ENCODE data around the gene TBR1. TPM values are rescaled to one million over a fixed set of nuclear protein-coding genes. Genes with fewer than 3 reads are reported as not detected.

TBR1 gene
- total and polyA plus RNA-seq, 2 experiments from 2014 or later, result not detected

DNA sequence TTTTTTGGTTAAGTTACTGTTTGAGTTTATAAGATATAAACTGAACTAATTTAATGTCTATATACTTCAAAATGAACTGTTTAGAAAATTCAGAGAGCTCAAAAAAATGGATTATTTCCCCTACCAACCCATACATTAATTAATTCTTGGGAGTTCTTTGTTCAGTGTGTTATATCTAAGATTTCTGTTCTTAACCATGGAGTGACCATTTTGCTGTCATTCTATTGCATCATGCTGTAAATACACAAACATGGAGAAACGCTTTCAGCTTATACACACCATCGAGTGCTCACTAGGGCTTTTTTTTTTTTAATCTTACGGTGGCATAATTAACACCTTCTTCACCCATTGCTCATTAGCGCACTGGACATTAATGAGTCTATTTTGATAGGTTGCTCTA is 33.4 kb upstream of the TBR1 start:
- H3K4me3 Mint-ChIP-seq, result no peak overlapping the region
- DNase-seq (ENCODE audit: low spot score) (no peak), ATAC-seq (no peak)
- peak overlapping the region; percentile 95 for H3K27ac Mint-ChIP-seq
- H4K20me1 ChIP-seq (replicated peaks; ENCODE audit: insufficient read depth), result no peaks in the 10 kb centered on the region; the same call in 1 of the 2 replicates
- H3K36me3 Mint-ChIP-seq (ENCODE audit: low read depth), result no peaks in the 10 kb centered on the region; the same call in 2 of the 3 replicates
- H3K4me1 Mint-ChIP-seq, result peaks cover 5% of the 10 kb centered on the region; the same call in 2 of the 3 replicates
- H3K27ac ChIP-seq (ENCODE audit: low read depth), result no peak overlapping the region
- no peaks in the 10 kb centered on the region for H3K9me2 ChIP-seq (ENCODE audit: insufficient read depth)
- no peak overlapping the region for H2AFZ ChIP-seq
- H3K4me2 ChIP-seq, result no peak overlapping the region
- no peaks in the 10 kb centered on the region for H3K27me3 Mint-ChIP-seq (ENCODE audit: insufficient read depth, low read depth, poor library complexity)
- no peaks in the 10 kb centered on the region for H3K27me3 ChIP-seq (ENCODE audit: insufficient read depth)
- no peaks in the 10 kb centered on the region for H3F3A ChIP-seq (replicated peaks; ENCODE audit: low read depth)
- H3K4me1 ChIP-seq (ENCODE audit: insufficient read depth), result no peaks in the 10 kb centered on the region
- TF ChIP-seq STAT1 (IDR thresholded peaks at IDR 0.05; ENCODE audit: unreplicated experiment), result no peak
- TF ChIP-seq, protein P1, sequence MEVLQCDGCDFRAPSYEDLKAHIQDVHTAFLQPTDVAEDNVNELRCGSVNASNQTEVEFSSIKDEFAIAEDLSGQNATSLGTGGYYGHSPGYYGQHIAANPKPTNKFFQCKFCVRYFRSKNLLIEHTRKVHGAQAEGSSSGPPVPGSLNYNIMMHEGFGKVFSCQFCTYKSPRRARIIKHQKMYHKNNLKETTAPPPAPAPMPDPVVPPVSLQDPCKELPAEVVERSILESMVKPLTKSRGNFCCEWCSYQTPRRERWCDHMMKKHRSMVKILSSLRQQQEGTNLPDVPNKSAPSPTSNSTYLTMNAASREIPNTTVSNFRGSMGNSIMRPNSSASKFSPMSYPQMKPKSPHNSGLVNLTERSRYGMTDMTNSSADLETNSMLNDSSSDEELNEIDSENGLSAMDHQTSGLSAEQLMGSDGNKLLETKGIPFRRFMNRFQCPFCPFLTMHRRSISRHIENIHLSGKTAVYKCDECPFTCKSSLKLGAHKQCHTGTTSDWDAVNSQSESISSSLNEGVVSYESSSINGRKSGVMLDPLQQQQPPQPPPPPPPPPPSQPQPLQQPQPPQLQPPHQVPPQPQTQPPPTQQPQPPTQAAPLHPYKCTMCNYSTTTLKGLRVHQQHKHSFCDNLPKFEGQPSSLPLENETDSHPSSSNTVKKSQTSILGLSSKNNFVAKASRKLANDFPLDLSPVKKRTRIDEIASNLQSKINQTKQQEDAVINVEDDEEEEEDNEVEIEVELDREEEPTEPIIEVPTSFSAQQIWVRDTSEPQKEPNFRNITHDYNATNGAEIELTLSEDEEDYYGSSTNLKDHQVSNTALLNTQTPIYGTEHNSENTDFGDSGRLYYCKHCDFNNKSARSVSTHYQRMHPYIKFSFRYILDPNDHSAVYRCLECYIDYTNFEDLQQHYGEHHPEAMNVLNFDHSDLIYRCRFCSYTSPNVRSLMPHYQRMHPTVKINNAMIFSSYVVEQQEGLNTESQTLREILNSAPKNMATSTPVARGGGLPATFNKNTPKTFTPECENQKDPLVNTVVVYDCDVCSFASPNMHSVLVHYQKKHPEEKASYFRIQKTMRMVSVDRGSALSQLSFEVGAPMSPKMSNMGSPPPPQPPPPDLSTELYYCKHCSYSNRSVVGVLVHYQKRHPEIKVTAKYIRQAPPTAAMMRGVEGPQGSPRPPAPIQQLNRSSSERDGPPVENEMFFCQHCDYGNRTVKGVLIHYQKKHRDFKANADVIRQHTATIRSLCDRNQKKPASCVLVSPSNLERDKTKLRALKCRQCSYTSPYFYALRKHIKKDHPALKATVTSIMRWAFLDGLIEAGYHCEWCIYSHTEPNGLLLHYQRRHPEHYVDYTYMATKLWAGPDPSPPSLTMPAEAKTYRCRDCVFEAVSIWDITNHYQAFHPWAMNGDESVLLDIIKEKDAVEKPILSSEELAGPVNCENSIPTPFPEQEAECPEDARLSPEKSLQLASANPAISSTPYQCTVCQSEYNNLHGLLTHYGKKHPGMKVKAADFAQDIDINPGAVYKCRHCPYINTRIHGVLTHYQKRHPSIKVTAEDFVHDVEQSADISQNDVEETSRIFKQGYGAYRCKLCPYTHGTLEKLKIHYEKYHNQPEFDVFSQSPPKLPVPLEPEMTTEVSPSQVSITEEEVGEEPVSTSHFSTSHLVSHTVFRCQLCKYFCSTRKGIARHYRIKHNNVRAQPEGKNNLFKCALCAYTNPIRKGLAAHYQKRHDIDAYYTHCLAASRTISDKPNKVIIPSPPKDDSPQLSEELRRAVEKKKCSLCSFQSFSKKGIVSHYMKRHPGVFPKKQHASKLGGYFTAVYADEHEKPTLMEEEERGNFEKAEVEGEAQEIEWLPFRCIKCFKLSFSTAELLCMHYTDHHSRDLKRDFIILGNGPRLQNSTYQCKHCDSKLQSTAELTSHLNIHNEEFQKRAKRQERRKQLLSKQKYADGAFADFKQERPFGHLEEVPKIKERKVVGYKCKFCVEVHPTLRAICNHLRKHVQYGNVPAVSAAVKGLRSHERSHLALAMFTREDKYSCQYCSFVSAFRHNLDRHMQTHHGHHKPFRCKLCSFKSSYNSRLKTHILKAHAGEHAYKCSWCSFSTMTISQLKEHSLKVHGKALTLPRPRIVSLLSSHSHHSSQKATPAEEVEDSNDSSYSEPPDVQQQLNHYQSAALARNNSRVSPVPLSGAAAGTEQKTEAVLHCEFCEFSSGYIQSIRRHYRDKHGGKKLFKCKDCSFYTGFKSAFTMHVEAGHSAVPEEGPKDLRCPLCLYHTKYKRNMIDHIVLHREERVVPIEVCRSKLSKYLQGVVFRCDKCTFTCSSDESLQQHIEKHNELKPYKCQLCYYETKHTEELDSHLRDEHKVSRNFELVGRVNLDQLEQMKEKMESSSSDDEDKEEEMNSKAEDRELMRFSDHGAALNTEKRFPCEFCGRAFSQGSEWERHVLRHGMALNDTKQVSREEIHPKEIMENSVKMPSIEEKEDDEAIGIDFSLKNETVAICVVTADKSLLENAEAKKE (CRISPR knock-in tag; IDR thresholded peaks at IDR 0.05), result no peak
- no peak for TF ChIP-seq JUNB (IDR thresholded peaks at IDR 0.05; ENCODE audit: unreplicated experiment)
- no peak for TF ChIP-seq EZH2phosphoT487 (IDR thresholded peaks at IDR 0.05; ENCODE audit: unreplicated experiment)
- TF ChIP-seq ZNF331 (CRISPR knock-in tag; IDR thresholded peaks at IDR 0.05; ENCODE audit: low read depth), result no peak
- no peak for TF ChIP-seq POLR2AphosphoS5 (IDR thresholded peaks at IDR 0.05; ENCODE audit: low read depth)
- TF ChIP-seq, protein P2, sequence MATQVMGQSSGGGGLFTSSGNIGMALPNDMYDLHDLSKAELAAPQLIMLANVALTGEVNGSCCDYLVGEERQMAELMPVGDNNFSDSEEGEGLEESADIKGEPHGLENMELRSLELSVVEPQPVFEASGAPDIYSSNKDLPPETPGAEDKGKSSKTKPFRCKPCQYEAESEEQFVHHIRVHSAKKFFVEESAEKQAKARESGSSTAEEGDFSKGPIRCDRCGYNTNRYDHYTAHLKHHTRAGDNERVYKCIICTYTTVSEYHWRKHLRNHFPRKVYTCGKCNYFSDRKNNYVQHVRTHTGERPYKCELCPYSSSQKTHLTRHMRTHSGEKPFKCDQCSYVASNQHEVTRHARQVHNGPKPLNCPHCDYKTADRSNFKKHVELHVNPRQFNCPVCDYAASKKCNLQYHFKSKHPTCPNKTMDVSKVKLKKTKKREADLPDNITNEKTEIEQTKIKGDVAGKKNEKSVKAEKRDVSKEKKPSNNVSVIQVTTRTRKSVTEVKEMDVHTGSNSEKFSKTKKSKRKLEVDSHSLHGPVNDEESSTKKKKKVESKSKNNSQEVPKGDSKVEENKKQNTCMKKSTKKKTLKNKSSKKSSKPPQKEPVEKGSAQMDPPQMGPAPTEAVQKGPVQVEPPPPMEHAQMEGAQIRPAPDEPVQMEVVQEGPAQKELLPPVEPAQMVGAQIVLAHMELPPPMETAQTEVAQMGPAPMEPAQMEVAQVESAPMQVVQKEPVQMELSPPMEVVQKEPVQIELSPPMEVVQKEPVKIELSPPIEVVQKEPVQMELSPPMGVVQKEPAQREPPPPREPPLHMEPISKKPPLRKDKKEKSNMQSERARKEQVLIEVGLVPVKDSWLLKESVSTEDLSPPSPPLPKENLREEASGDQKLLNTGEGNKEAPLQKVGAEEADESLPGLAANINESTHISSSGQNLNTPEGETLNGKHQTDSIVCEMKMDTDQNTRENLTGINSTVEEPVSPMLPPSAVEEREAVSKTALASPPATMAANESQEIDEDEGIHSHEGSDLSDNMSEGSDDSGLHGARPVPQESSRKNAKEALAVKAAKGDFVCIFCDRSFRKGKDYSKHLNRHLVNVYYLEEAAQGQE (IDR thresholded peaks at IDR 0.05; ENCODE audit: unreplicated experiment), result no peak
- TF ChIP-seq CREB1 (CRISPR knock-in tag; IDR thresholded peaks at IDR 0.05; ENCODE audit: low read depth), result no peak
- no peak for TF ChIP-seq EZH2 (IDR thresholded peaks at IDR 0.05; ENCODE audit: low read depth, unreplicated experiment)
- TF ChIP-seq ZNF114 (CRISPR knock-in tag; IDR thresholded peaks at IDR 0.05), result no peak
- TF ChIP-seq, protein P3, sequence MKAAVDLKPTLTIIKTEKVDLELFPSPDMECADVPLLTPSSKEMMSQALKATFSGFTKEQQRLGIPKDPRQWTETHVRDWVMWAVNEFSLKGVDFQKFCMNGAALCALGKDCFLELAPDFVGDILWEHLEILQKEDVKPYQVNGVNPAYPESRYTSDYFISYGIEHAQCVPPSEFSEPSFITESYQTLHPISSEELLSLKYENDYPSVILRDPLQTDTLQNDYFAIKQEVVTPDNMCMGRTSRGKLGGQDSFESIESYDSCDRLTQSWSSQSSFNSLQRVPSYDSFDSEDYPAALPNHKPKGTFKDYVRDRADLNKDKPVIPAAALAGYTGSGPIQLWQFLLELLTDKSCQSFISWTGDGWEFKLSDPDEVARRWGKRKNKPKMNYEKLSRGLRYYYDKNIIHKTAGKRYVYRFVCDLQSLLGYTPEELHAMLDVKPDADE (IDR thresholded peaks at IDR 0.05), result no peak
- no peak for TF ChIP-seq NANOG (IDR thresholded peaks at IDR 0.05; ENCODE audit: borderline replicate concordance)
- TF ChIP-seq, protein P4, sequence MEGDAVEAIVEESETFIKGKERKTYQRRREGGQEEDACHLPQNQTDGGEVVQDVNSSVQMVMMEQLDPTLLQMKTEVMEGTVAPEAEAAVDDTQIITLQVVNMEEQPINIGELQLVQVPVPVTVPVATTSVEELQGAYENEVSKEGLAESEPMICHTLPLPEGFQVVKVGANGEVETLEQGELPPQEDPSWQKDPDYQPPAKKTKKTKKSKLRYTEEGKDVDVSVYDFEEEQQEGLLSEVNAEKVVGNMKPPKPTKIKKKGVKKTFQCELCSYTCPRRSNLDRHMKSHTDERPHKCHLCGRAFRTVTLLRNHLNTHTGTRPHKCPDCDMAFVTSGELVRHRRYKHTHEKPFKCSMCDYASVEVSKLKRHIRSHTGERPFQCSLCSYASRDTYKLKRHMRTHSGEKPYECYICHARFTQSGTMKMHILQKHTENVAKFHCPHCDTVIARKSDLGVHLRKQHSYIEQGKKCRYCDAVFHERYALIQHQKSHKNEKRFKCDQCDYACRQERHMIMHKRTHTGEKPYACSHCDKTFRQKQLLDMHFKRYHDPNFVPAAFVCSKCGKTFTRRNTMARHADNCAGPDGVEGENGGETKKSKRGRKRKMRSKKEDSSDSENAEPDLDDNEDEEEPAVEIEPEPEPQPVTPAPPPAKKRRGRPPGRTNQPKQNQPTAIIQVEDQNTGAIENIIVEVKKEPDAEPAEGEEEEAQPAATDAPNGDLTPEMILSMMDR (conservative IDR thresholded peaks at IDR 0.05; ENCODE audit: low read depth in 2 of 2), result no peak
- H3K36me3 ChIP-seq (ENCODE audit: insufficient read depth), result no peaks in the 10 kb centered on the region; the same call in 1 of the 2 replicates
- H3K9me3 Mint-ChIP-seq, result no peaks in the 10 kb centered on the region
- no peak overlapping the region for H3K4me3 ChIP-seq
- no peaks in the 10 kb centered on the region for H3K79me2 ChIP-seq (replicated peaks; ENCODE audit: insufficient read depth)

Data from GM23338 (cell line).